ENCODE results near the gene SLC37A2. TPM values are rescaled to one million over a fixed set of nuclear protein-coding genes. Genes with fewer than 3 reads are reported as not detected.
"Not testable (repeated sequence)": the region's sequence is repeated elsewhere in the genome, so short reads cannot be mapped to it uniquely, and the experiment has no call there.

Gene SLC37A2
- polyA plus RNA-seq, 1 experiment: 0.75 TPM

DNA sequence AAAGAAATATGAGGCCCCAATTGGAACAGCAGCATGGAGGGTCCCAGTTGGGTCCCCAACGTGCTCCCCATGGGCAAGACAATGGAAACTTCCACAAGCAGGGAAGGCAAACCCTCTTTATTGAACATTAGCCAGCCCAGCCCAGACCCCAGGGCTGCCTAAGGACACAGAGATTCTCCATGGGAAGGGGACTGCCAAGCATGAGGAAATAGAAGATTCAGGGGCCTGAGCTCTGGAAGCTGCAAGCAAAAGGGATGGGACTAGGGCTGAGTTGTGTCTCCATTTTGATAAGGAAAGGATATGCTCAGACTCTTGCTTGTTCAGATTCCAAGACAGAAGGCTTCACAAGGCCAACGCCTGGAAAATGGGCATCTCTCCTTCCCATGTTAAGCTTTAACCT lies 25.0 kb downstream of the SLC37A2 start:
- Histone ChIP-seq H3K4me3 (ENCODE audit: low read depth, low read length) (no peak overlapping the region), H3K27me3 (ENCODE audit: control insufficient read depth, insufficient read depth, low read length) (no peaks in the 10 kb centered on the region), H3K36me3 (ENCODE audit: control insufficient read depth, insufficient read depth, low read length) (no peaks in the 10 kb centered on the region)
- no peak for DNase-seq (ENCODE audit: low read depth)
- ChIA-PET POLR2A (no interaction called here), CTCF (interaction anchor here (1.3 kb wide), 2 partner anchors 54 to 261 kb away, joined by 6 to 9 read pairs; no protein-coding TSS in a partner anchor)
- TF ChIP-seq CTCF (IDR thresholded peaks at IDR 0.05; ENCODE audit: insufficient read depth, low read depth, low read length): no peak

GRCh38 chr11:125088576-125089455 lies 25.7 kb downstream of the SLC37A2 start:
- CTCF ChIA-PET: interaction anchor here (1.1 to 1.3 kb wide), 4 partner anchors 25 to 345 kb away, joined by 3 to 9 read pairs (median 4); partner anchors contain the start of gene SLC37A2
- no peak for DNase-seq (ENCODE audit: low read depth)

DNA sequence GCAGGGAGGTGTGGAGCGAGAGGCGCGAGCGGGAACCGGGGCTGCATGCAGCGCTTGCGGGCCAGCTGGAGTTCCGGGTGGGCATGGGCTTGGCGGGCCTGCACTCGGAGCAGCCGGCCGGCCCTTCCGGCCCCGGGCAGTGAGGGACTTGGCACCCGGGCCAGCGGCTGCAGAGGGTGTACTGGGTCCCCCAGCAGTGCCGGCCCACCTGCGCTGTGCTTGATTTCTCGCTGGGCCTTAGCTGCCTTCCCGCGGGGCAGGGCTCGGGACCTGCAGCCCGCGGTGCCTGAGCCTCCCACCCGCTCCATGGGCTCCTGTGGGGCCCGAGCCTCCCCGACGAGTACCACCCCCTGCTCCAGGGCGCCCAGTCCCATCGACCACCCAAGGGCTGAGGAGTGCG lies 26.4 kb downstream of the SLC37A2 start:
- H3K36me3 ChIP-seq (ENCODE audit: control insufficient read depth, insufficient read depth, low read length); DNase-seq (ENCODE audit: low read depth); H3K27me3 ChIP-seq (ENCODE audit: control insufficient read depth, insufficient read depth, low read length); H3K4me3 ChIP-seq (ENCODE audit: low read depth, low read length): not testable (repeated sequence)
- ChIA-PET POLR2A (interaction anchor here (0.6 kb wide), 1 partner anchor 111 kb away, joined by 3 read pairs; no protein-coding TSS in a partner anchor), CTCF (interaction anchor here (1.1 to 3.3 kb wide), 5 partner anchors 26 to 344 kb away, joined by 3 to 30 read pairs (median 6); partner anchors contain the start of gene SLC37A2)

More at GRCh38 chr11:125088576-125089455, 25.7 kb downstream of the SLC37A2 start:
- no peak for TF ChIP-seq CTCF (IDR thresholded peaks at IDR 0.05; ENCODE audit: insufficient read depth, low read depth, low read length)
- no peak overlapping the region for H3K4me3 ChIP-seq (ENCODE audit: low read depth, low read length)
- H3K27me3 ChIP-seq (ENCODE audit: control insufficient read depth, insufficient read depth, low read length): no peaks in the 10 kb centered on the region
- POLR2A ChIA-PET: no interaction called here
- no peaks in the 10 kb centered on the region for H3K36me3 ChIP-seq (ENCODE audit: control insufficient read depth, insufficient read depth, low read length)

DNA sequence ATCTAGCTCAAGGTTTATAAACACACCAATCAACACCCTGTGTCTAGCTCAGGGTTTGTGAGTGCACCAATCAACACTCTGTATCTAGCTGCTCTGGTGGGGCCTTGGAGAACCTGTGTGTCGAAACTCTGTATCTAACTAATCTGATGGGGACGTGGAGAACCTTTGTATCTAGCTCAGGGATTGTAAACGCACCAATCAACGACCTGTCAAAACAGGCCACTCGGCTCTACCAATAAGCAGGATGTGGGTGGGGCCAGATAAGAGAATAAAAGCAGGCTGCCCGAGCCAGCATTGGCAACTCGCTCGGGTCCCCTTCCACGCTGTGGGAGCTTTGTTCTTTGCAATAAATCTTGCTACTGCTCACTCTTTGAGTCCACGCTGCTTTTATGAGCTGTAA lies 27.0 kb downstream of the SLC37A2 start:
- H3K36me3 ChIP-seq (ENCODE audit: control insufficient read depth, insufficient read depth, low read length); POLR2A ChIA-PET; DNase-seq (ENCODE audit: low read depth); H3K4me3 ChIP-seq (ENCODE audit: low read depth, low read length); H3K27me3 ChIP-seq (ENCODE audit: control insufficient read depth, insufficient read depth, low read length): not testable (repeated sequence)
- CTCF ChIA-PET: interaction anchor here (1.2 to 3.3 kb wide), 11 partner anchors 13 to 343 kb away, joined by 3 to 30 read pairs (median 6); no protein-coding TSS in a partner anchor

DNA sequence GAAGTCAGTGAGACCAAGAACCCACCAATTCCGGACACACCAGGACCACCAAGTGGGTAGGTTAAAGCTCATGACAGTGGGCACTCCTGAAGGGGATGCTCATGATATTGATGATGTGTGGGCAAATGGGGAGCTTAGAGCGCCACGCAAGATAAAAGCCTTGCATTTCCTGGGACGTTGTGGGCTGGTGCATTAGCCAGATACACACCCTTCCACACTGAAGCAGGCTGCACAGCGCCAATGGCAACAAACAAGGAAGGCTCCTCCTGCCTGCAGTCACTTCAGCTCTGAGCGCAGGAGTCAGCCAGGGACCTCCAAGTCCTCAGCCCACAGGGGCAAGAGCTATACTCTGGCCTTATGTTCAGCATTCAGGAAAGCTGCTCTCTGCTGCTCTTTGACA lies 27.7 kb downstream of the SLC37A2 start:
- ChIA-PET CTCF (interaction anchor here (0.6 to 3.3 kb wide), 26 partner anchors 9 to 1228 kb away, joined by 3 to 30 read pairs (median 4); partner anchors contain the start of gene TMEM218), POLR2A (no interaction called here)
- TF ChIP-seq CTCF (IDR thresholded peaks at IDR 0.05; ENCODE audit: insufficient read depth, low read depth, low read length): no peak
- no peak overlapping the region for H3K4me3 ChIP-seq (ENCODE audit: low read depth, low read length)
- no peaks in the 10 kb centered on the region for H3K27me3 ChIP-seq (ENCODE audit: control insufficient read depth, insufficient read depth, low read length)
- no peak for DNase-seq (ENCODE audit: low read depth)
- H3K36me3 ChIP-seq (ENCODE audit: control insufficient read depth, insufficient read depth, low read length): no peaks in the 10 kb centered on the region

DNA sequence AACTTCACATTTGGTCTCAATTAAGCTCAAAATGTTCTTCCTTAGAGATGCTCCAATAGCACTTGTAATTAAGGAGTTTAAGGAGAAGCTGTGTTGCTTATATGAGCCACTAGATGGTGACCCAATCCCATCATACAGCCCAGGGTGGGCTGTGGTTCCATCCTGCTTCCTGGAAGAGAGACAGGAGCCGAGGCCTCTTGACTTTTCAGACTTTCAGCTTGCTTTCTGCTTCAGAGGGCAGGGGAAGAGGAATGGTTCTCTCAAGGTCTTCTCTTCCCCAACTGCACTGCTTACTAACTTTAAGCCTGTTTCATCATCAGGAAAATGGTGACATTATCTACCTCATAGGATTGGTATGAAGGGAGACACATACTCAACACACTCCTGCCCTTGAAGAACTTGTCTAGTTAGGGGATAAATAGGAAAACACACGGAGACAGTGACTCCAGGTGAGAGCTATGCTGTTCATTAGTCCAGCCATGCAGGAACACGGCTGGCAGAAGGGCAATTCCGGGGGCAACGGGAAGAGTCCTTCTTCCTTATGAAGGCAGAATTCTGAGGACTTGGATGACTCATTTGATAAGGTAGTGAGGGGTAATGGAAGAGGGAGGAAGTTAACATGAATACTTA lies 28.3 kb downstream of the SLC37A2 start:
- no peaks in the 10 kb centered on the region for H3K36me3 ChIP-seq (ENCODE audit: control insufficient read depth, insufficient read depth, low read length)
- peak; percentile 62 for TF ChIP-seq CTCF (IDR thresholded peaks at IDR 0.05; ENCODE audit: insufficient read depth, low read depth, low read length)
- POLR2A ChIA-PET: no interaction called here

More for the DNA sequence above, 28.3 kb downstream of the SLC37A2 start:
- no peak for DNase-seq (ENCODE audit: low read depth)
- Histone ChIP-seq H3K4me3 (ENCODE audit: low read depth, low read length) (no peak overlapping the region), H3K27me3 (ENCODE audit: control insufficient read depth, insufficient read depth, low read length) (no peaks in the 10 kb centered on the region)
- CTCF ChIA-PET: interaction anchor here (0.6 to 3.3 kb wide), 30 partner anchors 9 to 1229 kb away, joined by 3 to 30 read pairs (median 4); partner anchors contain the start of genes SLC37A2 and TMEM218

Measured in BJ (cell line).